GM23248 (cell line): ENCODE data around the gene HS3ST2. TPM values are rescaled to one million over a fixed set of nuclear protein-coding genes. Genes with fewer than 3 reads are reported as not detected.
A peak's percentile ranks its signal among the peaks of the same experiment; 100 is the strongest.

Source experiments
- DNase-seq: peaks from one replicate; pipeline ENCODE4 v3.0.0-alpha.2; 2015
- H2AFZ ChIP-seq: fragments of 200-600 bp; sonication (generic); 2 replicates; pipeline ENCODE4 v1.6.1; 2016; ENCODE audit warnings: antibody characterized with exemption
- H3F3A ChIP-seq: fragments of 200-600 bp; sonication (generic); 2 replicates; pipeline ENCODE4 v1.6.1; 2016; ENCODE audit warnings: mild to moderate bottlenecking, antibody characterized with exemption, mixed run types; ENCODE audit not compliant: insufficient read depth
- H3K27ac ChIP-seq: fragments of 200-600 bp; sonication (generic); 2 replicates; pipeline ENCODE4 v1.5.1; 2016; ENCODE audit warnings: mild to moderate bottlenecking
- H3K27me3 ChIP-seq: fragments of 200-600 bp; sonication (generic); replicated peaks from 2 replicates; pipeline ENCODE4 v1.6.1; 2016; ENCODE audit warnings: mild to moderate bottlenecking; ENCODE audit not compliant: insufficient read depth
- H3K36me3 ChIP-seq: fragments of 200-600 bp; sonication (generic); 2 replicates; pipeline ENCODE4 v1.6.1; 2016; ENCODE audit warnings: low read depth, mild to moderate bottlenecking
- H3K4me1 ChIP-seq: fragments of 200-600 bp; sonication (generic); 2 replicates; pipeline ENCODE4 v1.6.1; 2016; ENCODE audit warnings: mild to moderate bottlenecking; ENCODE audit not compliant: insufficient read depth
- H3K4me2 ChIP-seq: fragments of 200-600 bp; sonication (generic); one replicate; pipeline ENCODE4 v1.6.1; 2016; ENCODE audit warnings: mild to moderate bottlenecking; ENCODE audit not compliant: unreplicated experiment
- H3K4me3 ChIP-seq: fragments of 200-600 bp; sonication (generic); 2 replicates; pipeline ENCODE4 v1.5.1; 2016; ENCODE audit warnings: mild to moderate bottlenecking
- H3K79me2 ChIP-seq: fragments of 200-600 bp; sonication (generic); 2 replicates; pipeline ENCODE4 v1.6.1; 2016; ENCODE audit warnings: mild to moderate bottlenecking; ENCODE audit not compliant: insufficient read depth
- H3K9ac ChIP-seq: fragments of 200-600 bp; sonication (generic); 2 replicates; pipeline ENCODE4 v1.6.1; 2016; ENCODE audit warnings: mild to moderate bottlenecking
- H3K9me2 ChIP-seq: fragments of 200-600 bp; sonication (generic); 2 replicates; pipeline ENCODE4 v1.6.1; 2016; ENCODE audit warnings: mixed run types, mild to moderate bottlenecking, moderate library complexity; ENCODE audit not compliant: insufficient read depth
- H3K9me3 ChIP-seq: fragments of 200-600 bp; sonication (generic); one replicate; pipeline ENCODE4 v1.6.1; 2017; ENCODE audit warnings: low read depth
- H4K20me1 ChIP-seq: fragments of 200-600 bp; sonication (generic); 2 replicates; pipeline ENCODE4 v1.6.0; 2016; ENCODE audit not compliant: insufficient read depth
- EZH2 ChIP-seq: fragments of 200-600 bp; sonication (generic); IDR thresholded peaks from 2 replicates; pipeline ENCODE4 v1.6.1; 2018; ENCODE audit warnings: antibody characterized with exemption, mild to moderate bottlenecking; ENCODE audit not compliant: insufficient read depth, poor library complexity, severe bottlenecking
- EZH2phosphoT487 ChIP-seq: fragments of 200-600 bp; sonication (generic); IDR thresholded peaks from 2 replicates; pipeline ENCODE4 v1.6.1; 2018; ENCODE audit warnings: antibody characterized with exemption, moderate library complexity, mild to moderate bottlenecking, low read depth; ENCODE audit not compliant: insufficient read depth
- WGBS, 2 experiments: methylation state at CpG; one replicate each; pipeline ENCODE4 v1.1.6; 2015 to 2017; ENCODE audit warnings: low lambda C conversion rate in 2 of 2, low coverage in 1 of 2; ENCODE audit errors: missing lambda C conversion rate in 2 of 2; 5-methylcytosine and 5-hydroxymethylcytosine counted together
- in situ Hi-C: fragments of 300-500 bp; cut with MboI; formaldehyde crosslinking; loops from 2 replicates; pipeline ENCODE4 v1.15.0; 2020
- polyA plus RNA-seq: library from polyadenylated mRNA; unstranded; fragments of >200 nt; fragmentation: Nextera tagmentation; extraction: Ambion mirVana; gene quantifications from 2 replicates; pipeline ENCODE4 v1.2.1, GENCODE V29; 2016
- total RNA-seq: library from RNA; depleted of rRNA; stranded (reverse); fragments of >200 nt; shearing (Covaris generic); gene quantifications from 2 replicates; pipeline ENCODE4 v1.2.3, GENCODE V29; 2014

Gene HS3ST2
- total and polyA plus RNA-seq, 2 experiments from 2014 or later: not detected

GRCh38 chr16:22941970-22942501 is 128.1 kb downstream of the HS3ST2 start:
- Histone ChIP-seq H3K9ac (no peak overlapping the region), H3K9me2 (no peaks in the 10 kb centered on the region), H4K20me1 (no peaks in the 10 kb centered on the region), H3K27ac (no peak overlapping the region), H3K9me3 (no peaks in the 10 kb centered on the region), H2AFZ (no peak overlapping the region), H3F3A (no peaks in the 10 kb centered on the region), H3K4me2 (no peak overlapping the region), H3K4me3 (no peak overlapping the region), H3K36me3 (no peaks in the 10 kb centered on the region), H3K27me3 (no peaks in the 10 kb centered on the region; the same call in 1 of the 2 replicates), H3K79me2 (no peaks in the 10 kb centered on the region), H3K4me1 (no peaks in the 10 kb centered on the region)
- in situ Hi-C loops: no loop called here
- TF ChIP-seq EZH2 (no peak), EZH2phosphoT487 (no peak)
- no peak for DNase-seq
- 91 to 92% methylated on average over 2 of the region's 2 CpGs for WGBS, 2 experiments

- H3K79me2 ChIP-seq: no peaks in the 10 kb centered on the region
- H3K4me1 ChIP-seq: no peaks in the 10 kb centered on the region
- H3K27ac ChIP-seq: no peak overlapping the region
- no peak overlapping the region for H2AFZ ChIP-seq
- no peaks in the 10 kb centered on the region for H4K20me1 ChIP-seq
- in situ Hi-C loops: no loop called here
- H3K4me2 ChIP-seq: no peak overlapping the region
- H3K36me3 ChIP-seq: no peaks in the 10 kb centered on the region
- WGBS, 2 experiments: 53 to 84% methylated on average over 1 of the region's 1 CpG
- peaks cover 6% of the 10 kb centered on the region; the same call in 1 of the 2 replicates for H3K27me3 ChIP-seq
- H3K9me3 ChIP-seq: no peaks in the 10 kb centered on the region
- no peaks in the 10 kb centered on the region for H3K9me2 ChIP-seq
- H3F3A ChIP-seq: no peaks in the 10 kb centered on the region
- no peak for DNase-seq
- no peak overlapping the region for H3K4me3 ChIP-seq
- no peak overlapping the region for H3K9ac ChIP-seq
- TF ChIP-seq EZH2phosphoT487: no peak
- TF ChIP-seq EZH2: no peak
These were observed 128.8 kb downstream of the HS3ST2 start for GRCh38 chr16:22942811-22943210.

- H3K36me3 ChIP-seq: no peaks in the 10 kb centered on the region
- peaks cover 15% of the 10 kb centered on the region for H3K27me3 ChIP-seq
- TF ChIP-seq EZH2 (no peak), EZH2phosphoT487 (no peak)
- H3K79me2 ChIP-seq: no peaks in the 10 kb centered on the region
- H3K9me3 ChIP-seq: no peaks in the 10 kb centered on the region
- H2AFZ ChIP-seq: no peak overlapping the region
- H3K4me1 ChIP-seq: no peaks in the 10 kb centered on the region
- in situ Hi-C loops: no loop called here
- no peak overlapping the region for H3K27ac ChIP-seq
- no peaks in the 10 kb centered on the region for H4K20me1 ChIP-seq
- 16 to 33% methylated on average over 1 of the region's 1 CpG for WGBS, 2 experiments
- DNase-seq: peak; percentile 30
- no peak overlapping the region for H3K9ac ChIP-seq
- no peaks in the 10 kb centered on the region for H3K9me2 ChIP-seq
- no peaks in the 10 kb centered on the region for H3F3A ChIP-seq
- H3K4me3 ChIP-seq: no peak overlapping the region
- no peak overlapping the region for H3K4me2 ChIP-seq
These were observed 131.4 kb downstream of the HS3ST2 start for GRCh38 chr16:22945361-22945760.

GRCh38 chr16:22946433-22946832 is 132.5 kb downstream of the HS3ST2 start:
- no peaks in the 10 kb centered on the region for H3K4me1 ChIP-seq
- peaks cover 15% of the 10 kb centered on the region for H3K27me3 ChIP-seq
- H3K9me2 ChIP-seq: no peaks in the 10 kb centered on the region
- H4K20me1 ChIP-seq: no peaks in the 10 kb centered on the region
- 60 to 62% methylated on average over 2 of the region's 2 CpGs for WGBS, 2 experiments
- no peak for TF ChIP-seq EZH2phosphoT487
- TF ChIP-seq EZH2: no peak
- no peak for DNase-seq
- no peak overlapping the region for H3K9ac ChIP-seq
- in situ Hi-C loops: no loop called here
- H3F3A ChIP-seq: no peaks in the 10 kb centered on the region
- H3K27ac ChIP-seq: no peak overlapping the region
- no peak overlapping the region for H2AFZ ChIP-seq
- no peaks in the 10 kb centered on the region for H3K36me3 ChIP-seq
- H3K9me3 ChIP-seq: no peaks in the 10 kb centered on the region
- H3K4me2 ChIP-seq: no peak overlapping the region
- no peak overlapping the region for H3K4me3 ChIP-seq
- H3K79me2 ChIP-seq: no peaks in the 10 kb centered on the region
